MCF 10A (cell line): ENCODE measurements around the gene TCAF1. TPM values are rescaled to one million over a fixed set of nuclear protein-coding genes. Genes with fewer than 3 reads are reported as not detected.

Source experiments
- BruUV-seq: library from RNA; stranded (reverse); fragments of 400-500 nt; replicated peaks from 2 replicates; lab custom pipeline; 2021; lab: Mats Ljungman, UMichigan
- CTCF ChIA-PET: fragments of 300-600 bp; sonication (Branson Sonifier 250); formaldehyde crosslinking; extraction: SDS; loops from one replicate; lab custom pipeline; 2021; ENCODE audit warnings: antibody characterized with exemption, inconsistent platforms; lab: Yijun Ruan, JAX
- POLR2A ChIA-PET: fragments of 300-600, 350-650 bp; sonication (Branson Sonifier 250); formaldehyde crosslinking; extraction: SDS; loops from one replicate; lab custom pipeline; 2020; ENCODE audit warnings: antibody characterized with exemption, inconsistent platforms; lab: Yijun Ruan, JAX
- DNase-seq: peaks from one replicate; pipeline ENCODE4 v3.0.0-alpha.2; 2018; ENCODE audit not compliant: unreplicated experiment
- H3K27ac Mint-ChIP-seq: one replicate; pipeline ENCODE4 v1.8.0; 2022; ENCODE audit warnings: mild to moderate bottlenecking, low read depth, mixed read lengths; ENCODE audit not compliant: unreplicated experiment
- H3K27me3 Mint-ChIP-seq: one replicate; pipeline ENCODE4 v1.8.0; 2022; ENCODE audit warnings: mixed read lengths; ENCODE audit not compliant: insufficient read depth, unreplicated experiment
- H3K36me3 Mint-ChIP-seq: one replicate; pipeline ENCODE4 v1.8.0; 2022; ENCODE audit warnings: mild to moderate bottlenecking, moderate library complexity, mixed read lengths; ENCODE audit not compliant: insufficient read depth, unreplicated experiment
- H3K4me1 Mint-ChIP-seq: one replicate; pipeline ENCODE4 v1.8.0; 2022; ENCODE audit warnings: mixed read lengths; ENCODE audit not compliant: insufficient read depth, unreplicated experiment
- H3K4me3 Mint-ChIP-seq: one replicate; pipeline ENCODE4 v1.8.0; 2022; ENCODE audit warnings: mild to moderate bottlenecking, moderate library complexity, mixed read lengths; ENCODE audit not compliant: unreplicated experiment
- H3K9me3 Mint-ChIP-seq: one replicate; pipeline ENCODE4 v1.8.0; 2022; ENCODE audit warnings: mixed read lengths; ENCODE audit not compliant: unreplicated experiment
- CTCF ChIP-seq: fragments of 200-600 bp; IDR thresholded peaks from one replicate; pipeline ENCODE4 v1.8.0; 2022; ENCODE audit warnings: antibody characterized with exemption, mild to moderate bottlenecking; ENCODE audit not compliant: unreplicated experiment
- intact Hi-C: fragments of 100-400 bp; cut with micrococcal nuclease; formaldehyde crosslinking; loops from 2 replicates; pipeline ENCODE4 v1.14.1; 2022
- total RNA-seq: library from RNA; stranded (reverse); gene quantifications from 2 replicates; pipeline ENCODE4 v1.2.3, GENCODE V29; 2022

TCAF1 gene
- total RNA-seq, 1 experiment from 2014 or later = 27.2 TPM

DNA sequence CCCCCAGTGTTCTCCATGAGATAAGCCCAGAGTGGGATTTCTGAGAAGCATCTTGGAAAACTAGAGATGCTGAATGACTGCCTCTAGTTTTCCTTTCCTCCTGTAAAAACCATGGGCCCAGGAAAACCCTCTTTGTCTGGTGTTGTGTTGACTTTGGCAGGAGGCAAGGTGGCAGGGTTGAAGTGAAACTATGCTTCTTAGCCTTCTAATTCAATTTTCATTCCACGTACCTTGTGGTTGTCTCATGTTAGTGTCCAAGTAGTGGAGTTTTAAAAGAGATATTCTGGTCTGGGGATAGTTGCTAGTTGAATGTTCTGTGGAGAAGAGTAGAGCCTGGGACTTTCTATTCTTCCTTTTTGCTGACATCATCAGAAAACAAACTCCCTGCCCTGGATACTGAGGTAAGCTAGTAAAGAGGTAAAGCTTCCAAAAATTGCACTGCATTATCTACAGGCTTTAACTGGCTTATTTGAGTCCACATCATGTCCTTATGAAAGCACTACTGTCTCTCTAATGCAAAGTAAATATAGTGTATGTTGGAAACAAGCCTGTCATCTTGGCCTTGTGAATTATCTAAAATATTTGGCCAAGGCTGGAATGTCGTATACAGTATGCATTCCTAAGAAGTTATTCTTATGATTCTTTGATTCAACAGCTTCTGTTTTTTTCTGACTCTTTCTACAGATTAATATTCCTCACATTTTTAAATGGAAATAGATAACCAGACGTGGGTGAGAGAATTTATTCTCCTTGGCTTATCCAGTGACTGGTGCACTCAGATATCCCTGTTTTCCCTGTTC, 32.8 kb upstream of the TCAF1 start, which contains the start of gene OR2F2:
TSS of gene OR2F2 (plus strand) at position 708 of the 800 bp plus-strand sequence. CDS start at position 708, 0 bp downstream.
- Mint-ChIP-seq H3K9me3 (no peaks in the 10 kb centered on the region), H3K4me1 (no peaks in the 10 kb centered on the region), H3K27ac (no peak within 1 kb of the TSS), H3K36me3 (peaks cover 7% of the 10 kb centered on the region), H3K4me3 (no peak within 1 kb of the TSS), H3K27me3 (no peaks in the 10 kb centered on the region)
- TF ChIP-seq CTCF = no peak
- no peak for DNase-seq
- intact Hi-C loops = no loop called here
- ChIA-PET POLR2A (no interaction called here), CTCF (no interaction called here)
- BruUV-seq = no TSS peak

DNA sequence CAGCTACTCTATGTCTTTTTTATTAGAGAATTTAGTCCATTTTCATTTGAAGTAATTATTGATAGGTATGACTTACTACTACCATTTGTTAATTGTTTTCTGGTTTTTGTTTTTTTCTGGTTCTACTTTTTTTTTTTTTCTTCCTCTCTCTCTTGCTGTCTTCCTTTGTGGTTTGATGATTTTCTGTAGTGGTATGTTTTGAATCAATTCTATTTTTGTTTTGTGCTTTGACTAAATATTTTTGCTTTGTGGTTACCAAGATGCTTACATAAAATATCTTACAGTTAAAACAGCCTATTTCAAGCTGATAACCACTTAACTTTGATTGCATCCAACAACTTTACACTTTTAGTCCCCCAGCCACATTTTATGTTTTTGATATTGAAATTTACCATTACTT, 29.8 kb upstream of the TCAF1 start:
- DNase-seq = no peak
- no peak for TF ChIP-seq CTCF
- H3K27ac Mint-ChIP-seq = no peak overlapping the region
- CTCF ChIA-PET = interaction anchor here (0.7 to 0.9 kb wide), 2 partner anchors 30 to 87 kb away, joined by 3 to 4 read pairs; partner anchors contain the start of gene TCAF1
- POLR2A ChIA-PET = interaction anchor here (0.6 kb wide), 1 partner anchor 1459 kb away, joined by 3 read pairs; no protein-coding TSS in a partner anchor
- intact Hi-C loops = no loop called here
- no peaks in the 10 kb centered on the region for H3K4me1 Mint-ChIP-seq
- no peaks in the 10 kb centered on the region for H3K9me3 Mint-ChIP-seq
- H3K27me3 Mint-ChIP-seq = peaks cover 9% of the 10 kb centered on the region
- no peak overlapping the region for H3K4me3 Mint-ChIP-seq
- no TSS peak for BruUV-seq
- H3K36me3 Mint-ChIP-seq = no peaks in the 10 kb centered on the region

GRCh38 chr7:143929224-143929920, 27.4 kb upstream of the TCAF1 start:
- peak; percentile 25 for DNase-seq

More at GRCh38 chr7:143929224-143929920, 27.4 kb upstream of the TCAF1 start:
- Mint-ChIP-seq H3K27ac (no peak overlapping the region), H3K27me3 (peaks cover 18% of the 10 kb centered on the region), H3K36me3 (no peaks in the 10 kb centered on the region), H3K9me3 (no peaks in the 10 kb centered on the region), H3K4me3 (no peak overlapping the region), H3K4me1 (no peaks in the 10 kb centered on the region)
- ChIA-PET CTCF (no interaction called here), POLR2A (interaction anchor here (1.0 kb wide), 1 partner anchor 19 kb away, joined by 3 read pairs; no protein-coding TSS in a partner anchor)
- no peak for TF ChIP-seq CTCF
- intact Hi-C loops = no loop called here
- BruUV-seq = no TSS peak
